Measurements from ENCODE around the gene MYO5B. TPM values are rescaled to one million over a fixed set of nuclear protein-coding genes. Genes with fewer than 3 reads are reported as not detected.

Gene MYO5B
- total RNA-seq, 2 experiments from 2014 or later = 0.78 TPM; not detected in 1

- no peaks in the 10 kb centered on the region for H3K9me3 Mint-ChIP-seq
- DNase-seq = no peak
- H3K4me3 Mint-ChIP-seq = no peak overlapping the region
- no peak overlapping the region for H3K27ac Mint-ChIP-seq
- peaks cover 22% of the 10 kb centered on the region for H3K27me3 Mint-ChIP-seq
- H3K36me3 Mint-ChIP-seq = no peaks in the 10 kb centered on the region
- H3K4me1 Mint-ChIP-seq = peaks cover 11% of the 10 kb centered on the region
These were observed 319.8 kb downstream of the MYO5B start for GRCh38 chr18:49875155-49875554.

- H3K36me3 Mint-ChIP-seq = no peaks in the 10 kb centered on the region
- DNase-seq = no peak
- H3K27me3 Mint-ChIP-seq = peaks cover 16% of the 10 kb centered on the region
- H3K9me3 Mint-ChIP-seq = no peaks in the 10 kb centered on the region
- peaks cover 11% of the 10 kb centered on the region for H3K4me1 Mint-ChIP-seq
- H3K4me3 Mint-ChIP-seq = no peak overlapping the region
- H3K27ac Mint-ChIP-seq = no peak overlapping the region
These were observed 320.7 kb downstream of the MYO5B start for GRCh38 chr18:49874238-49874637.

GRCh38 chr18:49869354-49869753, 325.6 kb downstream of the MYO5B start:
- Mint-ChIP-seq H3K4me1 (peaks cover 10% of the 10 kb centered on the region), H3K4me3 (no peak overlapping the region), H3K9me3 (no peaks in the 10 kb centered on the region), H3K27ac (no peak overlapping the region), H3K27me3 (peaks cover 5% of the 10 kb centered on the region), H3K36me3 (no peaks in the 10 kb centered on the region)
- no peak for DNase-seq

- no peak overlapping the region for H3K4me3 Mint-ChIP-seq
- H3K9me3 Mint-ChIP-seq = no peaks in the 10 kb centered on the region
- no peak for DNase-seq
- no peaks in the 10 kb centered on the region for H3K4me1 Mint-ChIP-seq
- no peaks in the 10 kb centered on the region for H3K36me3 Mint-ChIP-seq
- H3K27me3 Mint-ChIP-seq = peaks cover 5% of the 10 kb centered on the region
- H3K27ac Mint-ChIP-seq = no peak overlapping the region
These were observed 328.3 kb downstream of the MYO5B start for GRCh38 chr18:49866680-49867079.

- no peaks in the 10 kb centered on the region for H3K36me3 Mint-ChIP-seq
- no peak for DNase-seq
These were observed 329.5 kb downstream of the MYO5B start for GRCh38 chr18:49865401-49865800.

GRCh38 chr18:49863769-49864621, 331.0 kb downstream of the MYO5B start:
- DNase-seq = no peak
- Mint-ChIP-seq H3K27ac (no peak overlapping the region), H3K9me3 (no peaks in the 10 kb centered on the region), H3K36me3 (no peaks in the 10 kb centered on the region), H3K4me3 (no peak overlapping the region), H3K27me3 (peaks cover 5% of the 10 kb centered on the region), H3K4me1 (no peaks in the 10 kb centered on the region)

More at GRCh38 chr18:49865401-49865800, 329.5 kb downstream of the MYO5B start:
- Mint-ChIP-seq H3K4me1 (no peaks in the 10 kb centered on the region), H3K9me3 (no peaks in the 10 kb centered on the region), H3K27me3 (peaks cover 5% of the 10 kb centered on the region), H3K4me3 (no peak overlapping the region), H3K27ac (no peak overlapping the region)

GRCh38 chr18:49862656-49863385, 332.1 kb downstream of the MYO5B start:
- no peak for DNase-seq
- H3K36me3 Mint-ChIP-seq = no peaks in the 10 kb centered on the region
- no peaks in the 10 kb centered on the region for H3K4me1 Mint-ChIP-seq
- no peak overlapping the region for H3K4me3 Mint-ChIP-seq
- H3K9me3 Mint-ChIP-seq = no peaks in the 10 kb centered on the region
- peaks cover 5% of the 10 kb centered on the region for H3K27me3 Mint-ChIP-seq
- H3K27ac Mint-ChIP-seq = no peak overlapping the region

- no peaks in the 10 kb centered on the region for H3K36me3 Mint-ChIP-seq
- H3K4me1 Mint-ChIP-seq = no peaks in the 10 kb centered on the region
- peaks cover 5% of the 10 kb centered on the region for H3K27me3 Mint-ChIP-seq
- no peak for DNase-seq
- no peaks in the 10 kb centered on the region for H3K9me3 Mint-ChIP-seq
- H3K4me3 Mint-ChIP-seq = no peak overlapping the region
- no peak overlapping the region for H3K27ac Mint-ChIP-seq
These were observed 333.3 kb downstream of the MYO5B start for GRCh38 chr18:49861659-49862058.

- Mint-ChIP-seq H3K9me3 (no peaks in the 10 kb centered on the region), H3K27ac (no peak overlapping the region), H3K4me3 (no peak overlapping the region), H3K27me3 (peaks cover 4% of the 10 kb centered on the region), H3K4me1 (no peaks in the 10 kb centered on the region), H3K36me3 (no peaks in the 10 kb centered on the region)
- DNase-seq = no peak
These were observed 335.2 kb downstream of the MYO5B start for GRCh38 chr18:49859725-49860124.

- H3K27ac Mint-ChIP-seq = no peak overlapping the region
- DNase-seq = no peak
- no peaks in the 10 kb centered on the region for H3K9me3 Mint-ChIP-seq
- H3K27me3 Mint-ChIP-seq = no peaks in the 10 kb centered on the region
- no peaks in the 10 kb centered on the region for H3K36me3 Mint-ChIP-seq
- H3K4me1 Mint-ChIP-seq = no peaks in the 10 kb centered on the region
- H3K4me3 Mint-ChIP-seq = no peak overlapping the region
These were observed 336.0 kb downstream of the MYO5B start for GRCh38 chr18:49859021-49859359.

GRCh38 chr18:49858309-49859020, 336.5 kb downstream of the MYO5B start:
- Mint-ChIP-seq H3K4me1 (no peaks in the 10 kb centered on the region), H3K36me3 (no peaks in the 10 kb centered on the region), H3K9me3 (no peaks in the 10 kb centered on the region), H3K4me3 (no peak overlapping the region), H3K27ac (no peak overlapping the region), H3K27me3 (no peaks in the 10 kb centered on the region)
- DNase-seq = peak; percentile 46

- no peaks in the 10 kb centered on the region for H3K27me3 Mint-ChIP-seq
- no peaks in the 10 kb centered on the region for H3K4me1 Mint-ChIP-seq
- H3K27ac Mint-ChIP-seq = no peak overlapping the region
- DNase-seq = no peak
- no peaks in the 10 kb centered on the region for H3K36me3 Mint-ChIP-seq
- H3K9me3 Mint-ChIP-seq = no peaks in the 10 kb centered on the region
- H3K4me3 Mint-ChIP-seq = no peak overlapping the region
These were observed 337.2 kb downstream of the MYO5B start for GRCh38 chr18:49857708-49858107.

- DNase-seq = no peak
- no peak overlapping the region for H3K27ac Mint-ChIP-seq
- H3K36me3 Mint-ChIP-seq = no peaks in the 10 kb centered on the region
- H3K9me3 Mint-ChIP-seq = no peaks in the 10 kb centered on the region
- no peaks in the 10 kb centered on the region for H3K4me1 Mint-ChIP-seq
- H3K27me3 Mint-ChIP-seq = no peaks in the 10 kb centered on the region
- no peak overlapping the region for H3K4me3 Mint-ChIP-seq
These were observed 338.5 kb downstream of the MYO5B start for GRCh38 chr18:49856496-49856895.

- no peak for DNase-seq
- Mint-ChIP-seq H3K36me3 (no peaks in the 10 kb centered on the region), H3K4me1 (no peaks in the 10 kb centered on the region), H3K27me3 (no peaks in the 10 kb centered on the region), H3K27ac (no peak overlapping the region), H3K4me3 (no peak overlapping the region), H3K9me3 (no peaks in the 10 kb centered on the region)
These were observed 339.1 kb downstream of the MYO5B start for GRCh38 chr18:49855711-49856415.

GRCh38 chr18:49854681-49855080, 340.3 kb downstream of the MYO5B start:
- no peaks in the 10 kb centered on the region for H3K36me3 Mint-ChIP-seq
- H3K4me3 Mint-ChIP-seq = no peak overlapping the region
- no peaks in the 10 kb centered on the region for H3K9me3 Mint-ChIP-seq
- DNase-seq = no peak
- no peaks in the 10 kb centered on the region for H3K4me1 Mint-ChIP-seq
- no peaks in the 10 kb centered on the region for H3K27me3 Mint-ChIP-seq
- no peak overlapping the region for H3K27ac Mint-ChIP-seq

Measured in activated naive CD8-positive, alpha-beta T cell treated with anti-CD3 and anti-CD28 coated beads for 36 hours (primary cell).